ENCODE results near the gene SYNGR2.

- no peak for TF ChIP-seq CTCF (conservative IDR thresholded peaks at IDR 0.05)
- TF ChIP-seq ZFX (IDR thresholded peaks at IDR 0.05): no peak
Measured at GRCh38 chr17:78144147-78144719, 24.1 kb upstream of the SYNGR2 start.

All from C4-2B (cell line).